Endothelial cell of umbilical vein (primary cell): ENCODE results near the gene LHPP. TPM values are rescaled to one million over a fixed set of nuclear protein-coding genes. Genes with fewer than 3 reads are reported as not detected.

Source experiments
- BruUV-seq: library from RNA; stranded (reverse); fragments of 400-500 nt; replicated peaks from 2 replicates; lab custom pipeline; 2021; lab: Mats Ljungman, UMichigan
- CTCF ChIA-PET: fragments of 300-600, 350-600 bp; sonication (Branson Sonifier 250); formaldehyde crosslinking; loops from one replicate; lab custom pipeline; 2021; ENCODE audit warnings: antibody characterized with exemption, inconsistent platforms; lab: Charles Lee
- POLR2A ChIA-PET: fragments of 300-600, 350-600 bp; sonication (Branson Sonifier 250); formaldehyde crosslinking; loops from one replicate; lab custom pipeline; 2021; ENCODE audit warnings: antibody characterized with exemption, inconsistent platforms; lab: Charles Lee
- DNase-seq: peaks from one replicate; pipeline ENCODE4 v3.0.0-alpha.2; 2011; ENCODE audit warnings: low read depth, low spot score
- FAIRE-seq: peaks from 2 replicates; lab custom pipeline; 2011; peaks lifted over from hg19 to GRCh38; lab: Jason Lieb, UNC
- H2AFZ ChIP-seq: 2 replicates; pipeline ENCODE4 v1.6.0; 2012; ENCODE audit warnings: low read depth, low read length, control low read depth, inconsistent platforms
- H3K27ac ChIP-seq: 2 replicates; pipeline ENCODE4 v1.5.1; 2011; ENCODE audit warnings: low read depth, mild to moderate bottlenecking, control low read depth, low read length, moderate library complexity; ENCODE audit not compliant: insufficient read depth
- H3K27me3 ChIP-seq, 2 experiments: 2 replicates each; pipeline versions ENCODE4 v1.6.0 to v1.6.1; 2011; ENCODE audit warnings: low read length in 2 of 2, mixed read lengths in 1 of 2; ENCODE audit not compliant: control insufficient read depth in 2 of 2, insufficient read depth in 2 of 2
- H3K36me3 ChIP-seq, 2 experiments: 2 replicates in 1 of 2; 3 replicates in 1 of 2; pipeline ENCODE4 v1.5.1; 2011; ENCODE audit warnings: low read length in 2 of 2, mild to moderate bottlenecking in 1 of 2, moderate library complexity in 1 of 2; ENCODE audit not compliant: control insufficient read depth in 2 of 2, insufficient read depth in 2 of 2; ENCODE audit errors: extremely low read depth in 1 of 2
- H3K4me1 ChIP-seq: 3 replicates; pipeline ENCODE4 v1.5.1; 2011; ENCODE audit warnings: mild to moderate bottlenecking, low read length; ENCODE audit not compliant: control insufficient read depth, insufficient read depth; ENCODE audit errors: extremely low read depth
- H3K4me2 ChIP-seq: 2 replicates; pipeline ENCODE4 v1.6.1; 2011; ENCODE audit warnings: low read length, control low read depth, mixed read lengths; ENCODE audit not compliant: insufficient read depth
- H3K4me3 ChIP-seq, 3 experiments: fragments of 200-600 bp in 1 of 3; sonication (generic), shearing (Covaris generic) in 1 of 3; replicated peaks in 1 of 3; 2 replicates each; pipeline ENCODE4 v1.5.1; 2011 to 2016; ENCODE audit warnings: control low read depth in 3 of 3, low read length in 3 of 3, mild to moderate bottlenecking in 2 of 3, inconsistent platforms in 1 of 3, low read depth in 1 of 3, moderate library complexity in 1 of 3; ENCODE audit not compliant: insufficient read depth in 1 of 3
- H3K79me2 ChIP-seq: 2 replicates; pipeline ENCODE4 v1.6.0; 2012; ENCODE audit warnings: low read length, inconsistent platforms; ENCODE audit not compliant: control insufficient read depth, insufficient read depth
- H3K9ac ChIP-seq: replicated peaks from 2 replicates; pipeline ENCODE3; 2011; ENCODE audit warnings: low read length, control low read depth; ENCODE audit not compliant: insufficient read depth; ENCODE audit errors: extremely low read depth
- H3K9me1 ChIP-seq: replicated peaks from 3 replicates; pipeline ENCODE4 v1.6.0; 2011; ENCODE audit warnings: mild to moderate bottlenecking, low read length; ENCODE audit not compliant: control insufficient read depth, insufficient read depth; ENCODE audit errors: extremely low read depth
- H3K9me3 ChIP-seq: replicated peaks from 2 replicates; pipeline ENCODE4 v1.5.1; 2012; ENCODE audit warnings: low read length, inconsistent platforms; ENCODE audit not compliant: control insufficient read depth, insufficient read depth
- H4K20me1 ChIP-seq: replicated peaks from 2 replicates; pipeline ENCODE3; 2011; ENCODE audit warnings: mild to moderate bottlenecking, low read length; ENCODE audit not compliant: control insufficient read depth, insufficient read depth; ENCODE audit errors: extremely low read depth
- FOS ChIP-seq: IDR thresholded peaks from 2 replicates; pipeline ENCODE4 v1.6.1; 2011; ENCODE audit warnings: mild to moderate bottlenecking, low read length, moderate library complexity, borderline replicate concordance; ENCODE audit not compliant: insufficient read depth
- GATA2 ChIP-seq: IDR thresholded peaks from 2 replicates; pipeline ENCODE4 v1.7.0; 2011; ENCODE audit warnings: low read depth, mild to moderate bottlenecking, moderate library complexity, mixed read lengths, low read length; ENCODE audit not compliant: insufficient read length, insufficient read depth
- JUN ChIP-seq: IDR thresholded peaks from 2 replicates; pipeline ENCODE4 v1.6.1; 2011; ENCODE audit warnings: borderline replicate concordance, low read depth; ENCODE audit not compliant: insufficient read length, insufficient read depth
- MAX ChIP-seq: IDR thresholded peaks from 2 replicates; pipeline ENCODE4 v1.6.1; 2011; ENCODE audit not compliant: insufficient read depth, insufficient read length
- MYC ChIP-seq: IDR thresholded peaks from one replicate; pipeline ENCODE4 v1.6.1; 2011; ENCODE audit warnings: mild to moderate bottlenecking, low read depth, low read length
- POLR2A ChIP-seq: IDR thresholded peaks from 2 replicates; pipeline ENCODE4 v1.6.1; 2012; ENCODE audit warnings: low read depth, mild to moderate bottlenecking, control low read depth, low read length
- POLR2AphosphoS5 ChIP-seq: IDR thresholded peaks from 2 replicates; pipeline ENCODE4 v1.6.1; 2012; ENCODE audit warnings: low read depth, mild to moderate bottlenecking, control low read depth, low read length, moderate library complexity; ENCODE audit not compliant: insufficient read depth
- dilution Hi-C: fragments of 300-500 bp; cut with MboI; formaldehyde crosslinking; loops from one replicate; pipeline ENCODE4 v1.15.0; 2019; ENCODE audit warnings: low sequenced_read_pairs; ENCODE audit not compliant: extremely low pct_ligation_motif_present
- intact Hi-C: fragments of 100-400 bp; cut with micrococcal nuclease; formaldehyde crosslinking; loops from one replicate; pipeline ENCODE4 v1.10.0; 2022
- polyA plus RNA-seq, 4 experiments: library from polyadenylated mRNA; depleted of rRNA in 3 of 4; stranded (reverse) in 3 of 4; unstranded in 1 of 4; fragments of >200 nt; gene quantifications; 2 replicates each; pipeline versions ENCODE4 v1.2.1 to v1.2.3, GENCODE V29; 2011 to 2012; ENCODE audit warnings: missing spikeins in 1 of 4
- total RNA-seq: library from RNA; stranded (reverse); gene quantifications from 2 replicates; pipeline ENCODE4 v1.2.3, GENCODE V29; 2021
- TF ChIP-seq, protein P1 (sequence below), 2 donors: IDR thresholded peaks; 1 replicate in 1 of 2; 2 replicates in 1 of 2; pipeline ENCODE4 v1.5.1; 2011; ENCODE audit warnings: low read length in 2 of 2, mild to moderate bottlenecking in 2 of 2, moderate library complexity in 2 of 2, control low read depth in 1 of 2, inconsistent platforms in 1 of 2, low read depth in 1 of 2; ENCODE audit not compliant: insufficient read depth in 1 of 2; ENCODE audit errors: extremely low read depth in 1 of 2

Gene LHPP
- total and polyA plus RNA-seq, 2 donors (not counting 3 experiments of a cell fraction or from before 2014, with no cell fraction given): 5.8 to 11.2 TPM

DNA sequence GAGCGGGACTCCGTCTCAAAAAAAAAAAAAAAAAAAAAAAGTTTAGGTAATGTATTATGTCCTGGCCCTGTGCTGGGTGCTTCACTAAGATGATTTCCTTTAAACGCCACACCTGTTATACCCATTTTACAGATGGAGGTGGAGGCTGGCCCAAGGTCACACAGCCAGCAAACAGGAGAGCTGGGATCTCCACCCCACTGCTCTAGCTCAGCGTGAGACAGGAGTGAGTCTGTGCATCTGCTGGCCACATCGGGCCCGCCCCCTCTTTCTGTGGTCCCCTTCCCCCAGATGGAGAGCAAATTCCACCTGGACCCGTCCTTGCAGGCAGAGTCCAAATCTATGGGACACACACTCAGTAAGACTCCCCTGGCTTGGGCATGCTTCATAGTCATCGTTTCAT, 51.0 kb downstream of the LHPP start:
- H3K4me1 ChIP-seq: no peaks in the 10 kb centered on the region
- no peaks in the 10 kb centered on the region for H3K9me1 ChIP-seq
- H3K27ac ChIP-seq: no peak overlapping the region
- H3K79me2 ChIP-seq: no peaks in the 10 kb centered on the region
- H2AFZ ChIP-seq: no peak overlapping the region
- ChIA-PET CTCF (no interaction called here), POLR2A (no interaction called here)
- H3K9ac ChIP-seq: no peak overlapping the region
- DNase-seq (no peak), FAIRE-seq (no peak)
- dilution Hi-C loops (no loop called here), intact Hi-C loops (no loop called here)
- H3K4me2 ChIP-seq: no peak overlapping the region
- no peaks in the 10 kb centered on the region for H3K36me3 ChIP-seq
- no peaks in the 10 kb centered on the region for H3K27me3 ChIP-seq
- no TSS peak for BruUV-seq
- no peak overlapping the region for H3K4me3 ChIP-seq
- no peaks in the 10 kb centered on the region for H3K9me3 ChIP-seq
- no peaks in the 10 kb centered on the region for H4K20me1 ChIP-seq
- TF ChIP-seq POLR2AphosphoS5 (no peak), FOS (no peak), POLR2A (no peak), GATA2 (no peak), MAX (no peak), MYC (no peak), JUN (no peak)
- TF ChIP-seq, protein P1, sequence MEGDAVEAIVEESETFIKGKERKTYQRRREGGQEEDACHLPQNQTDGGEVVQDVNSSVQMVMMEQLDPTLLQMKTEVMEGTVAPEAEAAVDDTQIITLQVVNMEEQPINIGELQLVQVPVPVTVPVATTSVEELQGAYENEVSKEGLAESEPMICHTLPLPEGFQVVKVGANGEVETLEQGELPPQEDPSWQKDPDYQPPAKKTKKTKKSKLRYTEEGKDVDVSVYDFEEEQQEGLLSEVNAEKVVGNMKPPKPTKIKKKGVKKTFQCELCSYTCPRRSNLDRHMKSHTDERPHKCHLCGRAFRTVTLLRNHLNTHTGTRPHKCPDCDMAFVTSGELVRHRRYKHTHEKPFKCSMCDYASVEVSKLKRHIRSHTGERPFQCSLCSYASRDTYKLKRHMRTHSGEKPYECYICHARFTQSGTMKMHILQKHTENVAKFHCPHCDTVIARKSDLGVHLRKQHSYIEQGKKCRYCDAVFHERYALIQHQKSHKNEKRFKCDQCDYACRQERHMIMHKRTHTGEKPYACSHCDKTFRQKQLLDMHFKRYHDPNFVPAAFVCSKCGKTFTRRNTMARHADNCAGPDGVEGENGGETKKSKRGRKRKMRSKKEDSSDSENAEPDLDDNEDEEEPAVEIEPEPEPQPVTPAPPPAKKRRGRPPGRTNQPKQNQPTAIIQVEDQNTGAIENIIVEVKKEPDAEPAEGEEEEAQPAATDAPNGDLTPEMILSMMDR (IDR thresholded peaks at IDR 0.05; ENCODE audit: extremely low read depth in 1 of 2, insufficient read depth in 1 of 2, low read depth in 1 of 2, low read length in 2 of 2): no peak
